ENCODE measurements around the gene CDH12.

- TF ChIP-seq POLR2A (IDR thresholded peaks at IDR 0.05; ENCODE audit: low read length) = no peak
- TF ChIP-seq GATA1 (IDR thresholded peaks at IDR 0.05; ENCODE audit: low read depth, low read length) = no peak
These were observed 116.6 kb downstream of the CDH12 start for GRCh38 chr5:22736443-22737003.

All from erythroblast (primary cell).